HTERT RPE-1 (cell line): ENCODE data around the gene P2RY6.

Source experiments
- in situ Hi-C: fragments of 300-500 bp; cut with MboI; formaldehyde crosslinking; loops from 4 replicates; pipeline ENCODE4 v1.14.3; 2020; ENCODE audit warnings: low sequenced_read_pairs

P2RY6 gene

GRCh38 chr11:73314117-73314961, 42.2 kb downstream of the P2RY6 start:
- in situ Hi-C loops = no loop called here

GRCh38 chr11:73315293-73316020, 43.3 kb downstream of the P2RY6 start:
- in situ Hi-C loops = no loop called here

- in situ Hi-C loops = no loop called here
These were observed 44.3 kb downstream of the P2RY6 start for GRCh38 chr11:73316422-73316821.

GRCh38 chr11:73317373-73317772, 45.2 kb downstream of the P2RY6 start:
- in situ Hi-C loops = no loop called here

- in situ Hi-C loops = no loop called here
These were observed 45.7 kb downstream of the P2RY6 start for GRCh38 chr11:73317803-73318202.

- in situ Hi-C loops = no loop called here
These were observed 46.4 kb downstream of the P2RY6 start for GRCh38 chr11:73318501-73319011.

GRCh38 chr11:73320763-73321603, 48.8 kb downstream of the P2RY6 start:
- in situ Hi-C loops = no loop called here

- in situ Hi-C loops = no loop called here
These were observed 49.7 kb downstream of the P2RY6 start for GRCh38 chr11:73321604-73322381.

- in situ Hi-C loops = no loop called here
These were observed 50.5 kb downstream of the P2RY6 start for GRCh38 chr11:73322382-73323306.

GRCh38 chr11:73323464-73323863, 51.3 kb downstream of the P2RY6 start:
- in situ Hi-C loops = no loop called here

GRCh38 chr11:73324116-73324515, 52.0 kb downstream of the P2RY6 start:
- in situ Hi-C loops = no loop called here

GRCh38 chr11:73324665-73325035, 52.5 kb downstream of the P2RY6 start:
- in situ Hi-C loops = no loop called here

- in situ Hi-C loops = no loop called here
These were observed 53.2 kb downstream of the P2RY6 start for GRCh38 chr11:73325036-73325981.

GRCh38 chr11:73326929-73327811, 55.0 kb downstream of the P2RY6 start:
- in situ Hi-C loops = no loop called here

GRCh38 chr11:73327812-73328364, 55.8 kb downstream of the P2RY6 start:
- in situ Hi-C loops = no loop called here

GRCh38 chr11:73330569-73331093, 58.5 kb downstream of the P2RY6 start:
- in situ Hi-C loops = no loop called here
